IPS-NIHi7 (cell line): ENCODE data around the gene GMPS.
"Not testable (repeated sequence)": the region's sequence is repeated elsewhere in the genome, so short reads cannot be mapped to it uniquely, and the experiment has no call there.

Experiments
- DNase-seq: peaks from one replicate; pipeline ENCODE4 v3.0.0; 2012; ENCODE audit warnings: mixed read lengths; ENCODE audit errors: extremely low spot score

GMPS gene

DNA sequence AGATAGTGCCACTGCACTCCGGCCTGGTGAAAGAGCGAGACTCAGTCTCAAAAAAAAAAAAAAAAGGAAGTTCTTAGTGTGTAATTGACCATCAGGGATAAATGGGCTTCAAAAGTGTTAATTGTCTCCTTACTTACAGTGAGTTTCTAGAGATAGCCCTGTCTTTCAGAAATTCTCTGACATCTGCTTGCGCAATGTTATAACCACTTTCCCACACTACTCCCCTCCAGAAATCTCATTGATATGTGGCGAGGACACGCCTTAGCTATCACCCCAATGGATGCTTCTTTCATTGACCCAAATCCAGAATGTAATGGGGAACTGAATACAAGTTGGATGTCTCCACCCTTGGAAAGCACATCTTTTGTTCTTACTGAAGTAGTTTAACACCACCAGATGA, 70.9 kb downstream of the GMPS start:
- DNase-seq = no peak

DNA sequence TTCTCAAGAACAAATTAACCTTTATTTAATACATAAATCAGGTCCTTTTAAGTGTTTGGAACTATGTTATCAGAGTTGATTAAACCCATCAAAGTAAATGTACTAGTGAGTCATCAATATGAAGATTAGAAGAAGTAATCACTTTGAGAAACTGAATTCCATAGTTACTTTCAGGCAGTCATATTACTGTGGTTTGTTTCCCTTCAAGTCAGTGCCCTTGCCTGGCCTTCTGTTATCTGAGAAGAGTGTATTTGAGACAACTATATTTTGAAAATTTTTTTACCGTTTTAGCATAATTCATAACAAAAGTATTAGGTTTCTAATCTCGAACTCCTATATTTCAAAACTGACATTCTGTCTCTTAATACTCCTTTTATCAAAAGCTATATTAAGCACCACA, 73.6 kb downstream of the GMPS start:
- no peak for DNase-seq

DNA sequence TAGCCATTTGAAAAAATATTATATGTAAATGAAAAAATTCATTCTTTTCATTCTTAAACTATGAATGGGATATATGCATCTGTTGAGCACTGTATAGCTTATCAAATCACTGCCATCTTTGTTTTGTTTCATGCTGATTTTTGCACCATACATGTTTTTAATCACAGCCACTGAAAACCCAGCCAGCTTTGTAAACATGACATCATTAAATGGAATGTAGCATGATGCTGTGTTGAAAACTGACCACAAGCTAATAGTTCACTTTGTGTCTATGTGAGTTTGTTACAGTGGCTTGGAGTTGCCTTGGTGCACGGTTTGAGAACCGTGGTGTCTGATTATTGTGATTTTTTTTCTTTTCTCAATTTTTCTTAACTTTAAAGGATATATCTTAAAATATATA, 75.7 kb downstream of the GMPS start:
- DNase-seq = no peak

DNA sequence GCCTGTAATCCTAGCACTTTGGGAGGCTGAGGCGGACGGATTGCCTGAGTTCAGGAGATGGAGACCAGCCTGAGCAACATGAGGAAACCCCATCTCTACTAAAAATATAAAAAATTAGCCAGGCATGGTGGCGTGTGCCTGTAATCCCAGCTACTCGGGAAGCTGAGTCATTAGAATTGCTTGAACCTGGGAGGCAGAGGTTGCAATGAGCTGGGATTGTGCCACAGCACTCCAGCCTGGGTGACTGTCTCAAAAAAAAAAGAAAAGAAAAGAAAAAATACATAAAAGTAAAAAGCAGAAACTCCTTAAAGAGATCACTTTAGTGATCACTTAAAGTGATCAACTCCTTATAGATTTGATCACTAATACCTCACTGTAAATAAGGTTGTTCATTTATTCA, 78.0 kb downstream of the GMPS start:
- no peak for DNase-seq

DNA sequence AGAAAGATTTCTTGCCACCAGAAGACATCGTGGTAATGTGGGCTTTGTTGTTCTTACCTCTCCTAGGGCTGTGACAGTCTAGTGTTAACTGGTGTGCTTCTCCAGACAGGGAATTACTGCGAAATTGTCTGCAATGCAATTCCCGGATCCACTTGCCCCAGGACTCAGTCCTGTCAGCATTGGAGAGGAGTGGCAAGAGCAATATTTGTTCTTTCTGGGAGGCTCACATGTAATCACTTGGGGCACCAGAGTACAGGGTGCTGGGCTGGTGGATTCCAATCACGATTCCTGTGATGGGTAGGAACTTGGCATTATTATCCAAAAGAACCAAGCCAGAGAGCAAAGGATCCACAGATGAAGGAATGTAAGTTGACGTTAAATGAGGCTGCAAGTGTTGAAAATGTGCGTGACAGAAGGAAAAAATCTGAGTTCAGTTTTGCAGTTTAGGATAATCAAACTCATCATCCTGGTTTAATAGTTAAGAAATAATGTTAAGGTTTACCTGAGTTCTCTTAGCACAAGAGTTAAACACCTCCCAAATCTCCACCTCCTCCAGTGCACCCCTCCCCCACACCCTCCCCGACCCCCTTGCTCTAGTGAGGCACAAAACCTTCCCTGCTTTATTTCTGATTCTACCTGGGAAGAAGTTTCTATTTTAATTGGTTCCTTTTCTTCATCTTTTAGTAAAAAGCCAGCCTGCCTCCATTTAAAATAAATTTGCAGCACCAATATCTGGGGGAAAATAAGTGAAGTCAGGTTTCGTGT, 79.2 kb downstream of the GMPS start:
- no peak for DNase-seq

DNA sequence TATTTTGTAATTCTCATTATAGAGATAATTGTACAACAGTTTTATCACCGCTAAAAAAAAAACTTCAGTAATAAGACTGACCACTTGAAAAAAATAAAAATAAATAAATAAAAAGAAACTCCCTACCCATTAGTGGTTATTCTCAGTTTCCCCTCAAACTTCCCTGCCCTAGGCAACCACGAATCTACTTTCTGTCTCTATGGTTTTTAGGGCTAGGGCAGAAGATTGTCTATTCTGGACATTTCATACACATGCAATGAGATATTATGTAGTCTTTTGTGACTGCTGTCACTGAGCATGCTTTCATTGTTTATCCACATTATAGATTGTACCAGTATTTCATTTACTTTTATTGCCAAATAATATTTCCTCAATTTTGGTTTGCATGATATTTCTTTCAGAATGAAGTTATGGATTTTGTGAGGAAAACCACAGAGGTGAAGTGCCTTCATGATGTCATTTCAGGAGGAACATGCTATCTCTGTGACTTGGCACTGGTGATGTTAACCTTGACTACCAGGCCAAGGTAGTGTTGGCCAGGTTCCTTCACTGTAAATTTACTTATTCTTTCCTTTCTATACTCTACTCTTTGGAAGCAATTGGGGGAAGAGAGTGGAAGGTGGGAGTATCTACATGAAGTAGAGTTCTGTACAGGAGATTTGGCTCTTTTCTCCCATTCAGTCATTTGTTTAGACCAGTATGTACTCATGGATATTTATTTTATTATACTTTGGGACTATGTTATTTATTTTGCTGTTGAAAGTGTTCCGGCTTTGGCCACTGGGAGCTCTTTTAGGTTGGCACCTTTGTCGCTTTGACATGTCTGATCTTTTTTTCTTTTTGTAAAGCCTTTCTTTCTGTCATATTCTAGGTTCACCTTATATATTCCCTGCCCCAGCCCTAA, 86.3 kb downstream of the GMPS start:
- no peak for DNase-seq

DNA sequence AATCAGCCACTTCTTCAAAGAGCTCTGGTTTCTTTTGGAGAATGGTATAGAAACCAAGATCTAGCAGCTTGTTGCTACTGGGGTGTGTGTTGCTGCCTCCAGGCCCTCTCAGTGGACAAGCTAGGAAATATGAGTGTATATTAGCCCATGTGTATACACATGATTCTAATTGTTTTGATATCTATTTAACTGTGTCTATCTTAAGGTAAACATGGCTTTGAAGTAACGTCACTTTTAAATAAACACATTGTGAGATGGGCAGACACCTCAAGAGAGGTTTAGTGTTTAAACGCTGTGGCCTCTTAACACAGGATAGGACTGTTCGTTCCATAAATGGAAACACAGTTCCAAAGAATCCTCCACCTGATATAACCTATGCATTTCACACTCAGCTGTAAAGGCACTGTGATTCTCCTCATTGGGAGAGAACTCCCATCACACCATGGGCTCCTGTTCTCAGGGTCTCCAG, 87.0 kb downstream of the GMPS start:
- no peak for DNase-seq

DNA sequence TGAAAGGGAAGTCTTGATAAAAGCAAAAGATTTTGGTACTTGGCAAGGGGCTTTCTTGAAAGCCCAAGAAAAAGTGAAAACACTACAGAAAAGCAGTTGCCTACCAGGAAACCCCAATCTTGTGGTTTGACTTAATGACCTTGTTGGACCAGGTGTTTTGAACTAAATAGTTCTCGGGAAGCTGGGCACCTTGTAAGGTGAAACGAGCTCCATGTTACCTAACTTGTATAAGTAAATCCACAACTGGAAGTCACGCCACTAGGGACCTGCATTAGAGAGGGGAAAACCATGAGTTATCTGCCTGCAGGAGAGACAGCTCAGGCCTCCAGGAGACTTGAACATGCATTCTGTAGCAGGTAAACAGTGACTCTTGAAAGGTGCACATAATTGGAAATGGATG, 88.2 kb downstream of the GMPS start:
- DNase-seq = no peak

DNA sequence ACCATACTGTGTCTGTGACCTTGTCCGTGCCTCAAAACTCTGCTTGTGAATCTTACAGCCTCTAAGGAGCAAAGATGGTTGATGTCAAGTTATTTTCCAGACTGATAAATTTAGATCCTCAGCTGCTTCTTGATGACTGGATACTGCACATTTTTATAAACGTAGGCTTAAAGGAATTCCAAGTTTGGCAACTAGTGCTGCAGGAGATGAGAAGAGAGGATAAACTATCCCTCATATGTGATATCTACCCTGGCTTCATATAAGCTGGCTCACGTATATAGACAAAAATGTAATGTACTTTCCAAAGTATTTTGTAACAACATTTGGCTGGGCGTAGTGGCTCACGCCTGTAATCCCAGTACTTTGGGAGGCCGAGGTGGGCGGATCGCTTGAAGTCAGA, 89.6 kb downstream of the GMPS start:
- no peak for DNase-seq

DNA sequence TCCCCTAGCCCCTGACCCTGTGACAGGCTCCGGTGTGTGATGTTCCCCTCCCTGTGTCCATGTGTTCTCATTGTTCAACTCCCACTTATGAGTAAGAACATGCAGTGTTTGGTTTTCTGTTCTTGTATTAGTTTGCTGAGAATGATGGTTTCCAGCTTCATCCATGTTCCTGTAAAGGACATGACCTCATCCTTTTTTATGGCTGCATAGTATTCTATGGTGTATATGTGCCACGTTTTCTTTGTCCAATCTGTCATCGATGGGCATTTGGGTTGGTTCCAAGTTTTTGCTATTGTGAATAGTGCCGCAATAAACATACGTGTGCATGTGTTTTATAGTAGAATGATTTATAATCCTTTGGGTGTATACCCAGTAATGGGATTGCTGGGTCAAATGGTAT, 90.6 kb downstream of the GMPS start:
- not testable (repeated sequence) for DNase-seq

DNA sequence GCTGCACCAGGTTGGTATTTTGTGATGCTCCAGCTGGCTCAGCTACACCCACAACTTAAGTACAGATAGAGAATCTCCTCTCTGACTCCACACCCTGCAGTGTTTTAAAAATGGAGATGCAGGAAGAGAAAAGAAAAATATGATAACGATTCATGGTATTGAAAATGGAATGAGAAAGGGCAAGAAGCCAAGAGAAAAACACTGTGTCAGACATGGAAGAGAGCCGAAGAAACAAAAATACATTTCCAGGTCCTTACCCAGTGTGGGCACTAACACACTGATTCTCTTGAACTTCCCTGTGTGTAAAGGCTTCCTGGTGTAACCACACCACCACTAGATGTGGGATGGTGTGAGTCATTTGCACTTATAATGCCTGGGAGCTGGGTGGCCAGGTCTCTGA, 93.1 kb downstream of the GMPS start:
- no peak for DNase-seq

DNA sequence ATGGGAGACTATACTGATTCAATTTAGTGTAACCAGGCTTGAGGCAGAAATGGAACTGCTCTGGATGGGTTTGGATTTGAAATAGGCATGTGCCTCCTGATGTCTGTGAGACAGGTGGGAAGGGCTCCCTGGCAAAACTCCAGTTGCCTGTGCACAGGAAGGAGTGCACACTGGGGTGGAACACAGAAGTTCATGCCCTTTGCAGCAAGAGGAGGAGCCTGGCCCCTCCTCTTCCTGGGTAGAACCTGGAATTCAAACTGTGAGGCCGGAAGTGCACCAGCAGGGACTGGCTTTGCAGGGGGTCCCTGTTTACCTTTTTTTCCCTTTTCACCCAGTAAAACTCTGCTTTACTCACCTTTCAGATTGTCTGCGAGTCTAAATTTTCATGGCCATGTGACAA, 99.9 kb downstream of the GMPS start:
- no peak for DNase-seq

DNA sequence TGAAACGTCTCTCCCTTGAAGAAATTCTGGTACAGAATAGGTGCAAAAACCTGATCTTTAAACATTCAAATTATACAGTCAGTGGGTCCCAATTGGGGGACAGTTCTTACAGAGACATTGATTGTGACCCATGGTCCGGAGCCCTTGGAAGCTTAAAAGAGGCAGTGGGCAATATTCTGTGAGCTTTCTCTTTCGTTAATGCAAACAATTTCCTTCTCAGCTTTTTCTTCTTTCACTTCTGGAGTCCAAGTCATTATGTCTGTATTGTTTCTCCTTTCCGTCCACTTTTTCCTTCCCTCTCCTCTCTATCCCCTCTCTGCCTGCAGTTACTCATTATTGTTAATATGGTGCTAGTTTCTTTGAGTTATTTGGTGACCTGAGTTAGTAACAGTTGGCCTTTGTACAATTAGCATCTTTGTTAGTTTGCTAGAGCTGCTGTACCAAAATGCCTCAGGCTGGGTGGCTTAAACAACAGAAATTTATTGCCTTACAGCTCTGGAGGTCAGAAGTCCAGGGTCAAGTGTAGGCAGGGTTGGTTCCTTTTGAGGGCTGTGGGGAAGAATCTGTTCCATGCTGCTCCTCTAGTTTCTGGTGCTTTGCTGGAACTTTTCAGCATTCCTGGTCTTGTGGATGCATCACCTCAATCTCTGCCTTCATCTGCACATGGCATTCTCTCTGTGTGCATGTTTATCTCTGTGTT, 102.6 kb downstream of the GMPS start:
- DNase-seq = no peak

DNA sequence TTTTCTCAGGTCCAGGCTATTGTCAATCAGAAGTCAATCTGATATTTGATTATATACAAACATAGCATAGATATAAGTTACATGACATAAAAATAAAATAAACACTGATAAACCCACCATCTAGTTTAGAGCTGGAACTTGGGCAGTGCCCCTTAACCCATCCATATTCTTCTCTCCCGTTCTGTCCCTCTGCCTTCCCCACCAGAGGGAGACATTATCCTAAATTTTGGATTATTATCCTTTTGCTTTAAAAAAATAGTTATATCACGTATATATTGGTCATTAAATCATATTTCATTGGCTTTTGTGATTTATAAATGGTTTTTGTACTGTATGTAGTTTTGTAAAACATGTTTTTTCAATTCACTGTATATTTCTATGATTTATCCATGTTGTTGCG, 107.9 kb downstream of the GMPS start:
- no peak for DNase-seq

DNA sequence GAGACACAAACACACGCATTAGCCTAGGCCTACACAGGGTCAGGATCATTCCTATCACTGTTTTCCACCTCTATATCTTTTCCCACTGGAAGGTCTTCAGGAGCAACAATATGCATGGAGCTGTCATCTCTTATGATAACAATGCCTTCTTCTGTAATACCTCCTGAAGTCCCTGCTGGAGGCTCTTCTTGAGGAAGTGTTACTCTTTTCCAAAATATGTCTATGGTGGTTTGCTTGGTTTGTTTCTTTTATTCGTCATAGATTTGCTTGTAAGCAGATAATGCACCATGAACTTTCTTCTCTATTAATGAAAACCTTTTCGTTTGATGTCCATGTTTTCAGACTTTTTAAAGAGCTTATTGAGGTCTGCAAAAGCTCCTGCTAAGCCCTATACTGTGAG, 109.3 kb downstream of the GMPS start:
- no peak for DNase-seq

DNA sequence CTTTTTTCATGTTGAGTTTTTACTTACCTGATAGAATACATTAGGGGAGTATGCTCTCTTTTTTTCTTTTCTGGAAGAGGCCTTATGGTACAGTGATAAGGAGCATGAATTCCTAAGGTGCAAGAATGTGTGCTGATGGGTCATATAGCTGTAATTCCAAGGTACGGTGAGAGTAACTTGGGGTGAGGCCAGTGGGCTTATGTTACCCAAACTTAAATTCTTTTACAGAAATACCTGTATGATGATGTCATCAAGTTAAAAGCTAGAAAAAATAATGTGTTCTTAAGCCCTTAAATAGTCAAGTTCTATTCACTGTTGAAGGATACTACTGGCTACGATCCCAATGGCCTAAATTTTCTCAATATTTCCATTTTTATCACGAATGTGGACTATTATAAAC, 111.2 kb downstream of the GMPS start:
- DNase-seq = no peak

DNA sequence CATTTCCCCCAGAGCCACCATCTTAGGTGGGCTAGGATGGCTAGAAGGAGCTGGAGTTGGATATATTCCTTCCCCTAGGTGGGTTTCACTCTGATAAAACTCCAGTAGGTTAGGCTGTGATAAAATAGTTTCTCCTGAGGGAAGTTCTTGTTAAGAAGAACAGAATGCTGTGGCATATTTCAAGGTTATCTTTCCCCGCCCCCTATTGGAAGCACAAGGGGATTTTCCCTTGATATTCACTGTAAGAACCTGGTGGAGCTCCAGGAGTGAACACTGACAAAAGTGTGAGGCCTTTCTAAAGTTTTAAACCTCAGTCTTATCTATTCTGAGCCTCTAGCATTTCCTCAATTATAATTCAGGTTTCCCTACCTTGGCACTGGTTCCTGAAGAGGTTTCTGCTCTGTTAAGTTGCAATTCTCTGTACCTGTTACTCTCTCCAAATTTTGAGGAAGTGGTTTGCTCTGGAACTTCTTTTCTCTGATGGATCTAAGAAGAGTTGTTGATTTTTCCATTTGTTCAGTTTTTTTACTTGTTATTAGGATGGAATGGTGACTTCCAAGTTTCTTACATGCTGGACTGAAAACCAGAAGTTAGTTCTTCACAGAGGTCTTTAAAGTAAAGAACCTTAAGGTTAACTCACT, 113.5 kb downstream of the GMPS start:
- DNase-seq = no peak

DNA sequence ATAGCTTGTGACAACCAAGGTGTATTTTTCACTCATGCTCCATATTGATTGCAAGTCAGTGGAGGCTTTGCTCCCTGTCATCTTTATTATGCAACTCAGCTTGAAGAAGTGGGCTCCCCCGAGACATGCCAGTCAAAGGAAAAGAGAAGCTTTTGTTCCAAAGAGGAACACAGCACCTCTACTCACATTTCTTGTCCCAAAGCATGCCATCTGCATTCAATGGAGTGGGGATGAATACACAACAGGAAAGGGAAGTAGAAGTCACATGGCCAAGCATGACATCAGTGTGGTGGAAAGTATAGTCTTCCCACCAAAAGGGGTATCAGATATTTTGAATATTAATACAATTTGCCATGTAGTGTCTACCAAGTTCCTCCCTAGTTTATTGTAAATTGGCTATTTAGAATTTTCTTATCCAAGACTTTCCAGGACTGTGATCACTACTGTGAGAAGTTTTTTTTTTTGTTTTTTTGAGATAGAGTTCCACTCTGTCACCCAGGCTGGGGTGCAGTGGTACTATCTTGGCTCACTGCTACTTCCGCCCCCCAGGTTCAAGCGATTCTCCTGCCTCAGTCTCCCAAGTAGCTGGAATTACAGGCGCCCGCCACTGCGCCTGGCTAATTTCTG, 114.5 kb downstream of the GMPS start:
- DNase-seq = no peak

DNA sequence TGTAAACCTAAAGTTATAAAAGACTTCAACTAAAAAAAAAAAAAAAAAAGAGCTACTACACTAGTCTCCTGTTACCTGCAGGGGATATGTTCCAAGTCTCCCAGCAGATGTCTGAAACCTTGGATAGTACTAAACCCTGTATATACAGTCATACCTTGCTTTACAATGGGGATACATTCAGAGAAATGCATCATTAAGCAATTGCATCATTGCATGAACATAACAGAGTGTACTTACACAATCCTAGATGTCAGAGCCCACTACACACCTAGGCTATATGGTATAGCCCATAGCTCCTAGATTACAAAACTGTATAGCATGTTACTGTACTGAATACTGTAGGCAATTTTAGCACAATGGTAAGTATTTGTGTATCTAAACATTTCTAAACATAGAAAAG, 119.1 kb downstream of the GMPS start:
- no peak for DNase-seq

DNA sequence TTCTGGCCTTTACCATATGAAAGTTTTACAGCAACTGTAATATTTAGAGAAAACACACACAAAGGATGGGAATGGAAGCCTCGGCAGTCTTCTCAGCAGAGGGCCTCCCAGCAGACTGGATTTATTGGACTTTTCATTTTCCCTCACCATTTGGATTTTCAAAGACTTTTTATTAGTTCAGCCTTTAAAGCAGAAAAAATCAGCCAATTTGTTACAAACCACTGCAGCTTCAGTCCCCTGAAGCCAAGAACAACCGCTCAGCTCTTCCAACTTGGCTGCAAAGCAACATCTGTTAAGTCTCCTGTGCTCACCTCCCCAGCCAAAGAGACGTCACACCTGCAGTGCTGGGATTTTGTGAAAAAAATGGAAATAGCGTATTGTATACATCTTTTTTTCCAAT, 120.8 kb downstream of the GMPS start:
- DNase-seq = no peak

DNA sequence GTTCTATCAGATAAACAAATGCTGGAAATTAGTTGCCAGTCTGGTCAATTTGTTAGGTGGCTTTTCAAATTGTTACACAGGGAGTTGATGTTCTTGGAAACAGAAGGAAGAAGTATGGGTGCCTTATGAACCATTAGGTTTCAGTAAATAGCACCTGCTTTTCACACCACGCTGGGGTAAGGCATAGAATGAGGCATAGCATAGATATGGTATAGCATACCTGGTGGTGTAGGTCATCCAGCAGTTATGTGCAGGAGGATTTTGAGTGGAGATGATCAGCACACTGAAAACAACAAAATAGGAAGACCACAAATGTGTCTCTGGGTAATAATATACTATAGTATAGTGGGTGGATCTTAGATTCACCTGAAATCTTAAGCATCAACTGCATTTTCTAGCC, 121.4 kb downstream of the GMPS start:
- DNase-seq = no peak
